ENCODE data around the gene C16orf96.

DNA sequence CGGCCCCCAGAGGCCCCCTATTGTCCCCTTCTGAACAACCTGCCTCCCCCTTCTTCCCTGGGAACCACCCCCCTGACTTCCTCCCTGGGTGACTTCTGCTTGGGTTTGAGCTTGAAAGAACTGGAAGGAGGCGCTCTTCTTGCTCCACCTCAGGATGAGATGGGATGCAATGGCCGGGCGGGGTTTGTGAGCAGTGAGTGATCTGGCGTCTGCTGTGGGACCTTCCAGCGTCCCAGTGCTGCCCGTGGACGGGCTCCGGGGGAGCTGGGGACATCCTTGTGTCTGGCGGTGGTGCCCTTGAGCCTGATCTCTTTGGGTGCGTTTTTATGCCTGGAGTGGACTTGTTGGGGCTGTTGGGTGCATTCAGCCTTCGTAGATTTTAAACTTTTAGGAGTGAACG lies 80.1 kb downstream of the C16orf96 start:
- TF ChIP-seq TAF1 (conservative IDR thresholded peaks at IDR 0.05) (no peak), YY1 (IDR thresholded peaks at IDR 0.05) (no peak), HNF4A (conservative IDR thresholded peaks at IDR 0.05) (no peak), SP1 (IDR thresholded peaks at IDR 0.05) (no peak)
- TF ChIP-seq, protein P1, sequence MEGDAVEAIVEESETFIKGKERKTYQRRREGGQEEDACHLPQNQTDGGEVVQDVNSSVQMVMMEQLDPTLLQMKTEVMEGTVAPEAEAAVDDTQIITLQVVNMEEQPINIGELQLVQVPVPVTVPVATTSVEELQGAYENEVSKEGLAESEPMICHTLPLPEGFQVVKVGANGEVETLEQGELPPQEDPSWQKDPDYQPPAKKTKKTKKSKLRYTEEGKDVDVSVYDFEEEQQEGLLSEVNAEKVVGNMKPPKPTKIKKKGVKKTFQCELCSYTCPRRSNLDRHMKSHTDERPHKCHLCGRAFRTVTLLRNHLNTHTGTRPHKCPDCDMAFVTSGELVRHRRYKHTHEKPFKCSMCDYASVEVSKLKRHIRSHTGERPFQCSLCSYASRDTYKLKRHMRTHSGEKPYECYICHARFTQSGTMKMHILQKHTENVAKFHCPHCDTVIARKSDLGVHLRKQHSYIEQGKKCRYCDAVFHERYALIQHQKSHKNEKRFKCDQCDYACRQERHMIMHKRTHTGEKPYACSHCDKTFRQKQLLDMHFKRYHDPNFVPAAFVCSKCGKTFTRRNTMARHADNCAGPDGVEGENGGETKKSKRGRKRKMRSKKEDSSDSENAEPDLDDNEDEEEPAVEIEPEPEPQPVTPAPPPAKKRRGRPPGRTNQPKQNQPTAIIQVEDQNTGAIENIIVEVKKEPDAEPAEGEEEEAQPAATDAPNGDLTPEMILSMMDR (IDR thresholded peaks at IDR 0.05; ENCODE audit: low read depth, low read length, missing input control): no peak
- TF ChIP-seq, protein P2, sequence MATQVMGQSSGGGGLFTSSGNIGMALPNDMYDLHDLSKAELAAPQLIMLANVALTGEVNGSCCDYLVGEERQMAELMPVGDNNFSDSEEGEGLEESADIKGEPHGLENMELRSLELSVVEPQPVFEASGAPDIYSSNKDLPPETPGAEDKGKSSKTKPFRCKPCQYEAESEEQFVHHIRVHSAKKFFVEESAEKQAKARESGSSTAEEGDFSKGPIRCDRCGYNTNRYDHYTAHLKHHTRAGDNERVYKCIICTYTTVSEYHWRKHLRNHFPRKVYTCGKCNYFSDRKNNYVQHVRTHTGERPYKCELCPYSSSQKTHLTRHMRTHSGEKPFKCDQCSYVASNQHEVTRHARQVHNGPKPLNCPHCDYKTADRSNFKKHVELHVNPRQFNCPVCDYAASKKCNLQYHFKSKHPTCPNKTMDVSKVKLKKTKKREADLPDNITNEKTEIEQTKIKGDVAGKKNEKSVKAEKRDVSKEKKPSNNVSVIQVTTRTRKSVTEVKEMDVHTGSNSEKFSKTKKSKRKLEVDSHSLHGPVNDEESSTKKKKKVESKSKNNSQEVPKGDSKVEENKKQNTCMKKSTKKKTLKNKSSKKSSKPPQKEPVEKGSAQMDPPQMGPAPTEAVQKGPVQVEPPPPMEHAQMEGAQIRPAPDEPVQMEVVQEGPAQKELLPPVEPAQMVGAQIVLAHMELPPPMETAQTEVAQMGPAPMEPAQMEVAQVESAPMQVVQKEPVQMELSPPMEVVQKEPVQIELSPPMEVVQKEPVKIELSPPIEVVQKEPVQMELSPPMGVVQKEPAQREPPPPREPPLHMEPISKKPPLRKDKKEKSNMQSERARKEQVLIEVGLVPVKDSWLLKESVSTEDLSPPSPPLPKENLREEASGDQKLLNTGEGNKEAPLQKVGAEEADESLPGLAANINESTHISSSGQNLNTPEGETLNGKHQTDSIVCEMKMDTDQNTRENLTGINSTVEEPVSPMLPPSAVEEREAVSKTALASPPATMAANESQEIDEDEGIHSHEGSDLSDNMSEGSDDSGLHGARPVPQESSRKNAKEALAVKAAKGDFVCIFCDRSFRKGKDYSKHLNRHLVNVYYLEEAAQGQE (IDR thresholded peaks at IDR 0.05): no peak
- TF ChIP-seq, protein P3, sequence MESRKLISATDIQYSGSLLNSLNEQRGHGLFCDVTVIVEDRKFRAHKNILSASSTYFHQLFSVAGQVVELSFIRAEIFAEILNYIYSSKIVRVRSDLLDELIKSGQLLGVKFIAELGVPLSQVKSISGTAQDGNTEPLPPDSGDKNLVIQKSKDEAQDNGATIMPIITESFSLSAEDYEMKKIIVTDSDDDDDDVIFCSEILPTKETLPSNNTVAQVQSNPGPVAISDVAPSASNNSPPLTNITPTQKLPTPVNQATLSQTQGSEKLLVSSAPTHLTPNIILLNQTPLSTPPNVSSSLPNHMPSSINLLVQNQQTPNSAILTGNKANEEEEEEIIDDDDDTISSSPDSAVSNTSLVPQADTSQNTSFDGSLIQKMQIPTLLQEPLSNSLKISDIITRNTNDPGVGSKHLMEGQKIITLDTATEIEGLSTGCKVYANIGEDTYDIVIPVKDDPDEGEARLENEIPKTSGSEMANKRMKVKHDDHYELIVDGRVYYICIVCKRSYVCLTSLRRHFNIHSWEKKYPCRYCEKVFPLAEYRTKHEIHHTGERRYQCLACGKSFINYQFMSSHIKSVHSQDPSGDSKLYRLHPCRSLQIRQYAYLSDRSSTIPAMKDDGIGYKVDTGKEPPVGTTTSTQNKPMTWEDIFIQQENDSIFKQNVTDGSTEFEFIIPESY (IDR thresholded peaks at IDR 0.05): no peak

Data from liver (tissue), 3 donors.